HG03095 (cell line): ENCODE results near the gene RNF207.
A peak's percentile ranks its signal among the peaks of the same experiment; 100 is the strongest.
"Not testable (repeated sequence)": the region's sequence is repeated elsewhere in the genome, so short reads cannot be mapped to it uniquely, and the experiment has no call there.

Experiments
- ATAC-seq: cut with Tn5 transposase; IDR thresholded peaks from one replicate; pipeline ENCODE4 v1.9.1; 2021; ENCODE audit warnings: moderate library complexity; ENCODE audit not compliant: unreplicated experiment

RNF207 gene

DNA sequence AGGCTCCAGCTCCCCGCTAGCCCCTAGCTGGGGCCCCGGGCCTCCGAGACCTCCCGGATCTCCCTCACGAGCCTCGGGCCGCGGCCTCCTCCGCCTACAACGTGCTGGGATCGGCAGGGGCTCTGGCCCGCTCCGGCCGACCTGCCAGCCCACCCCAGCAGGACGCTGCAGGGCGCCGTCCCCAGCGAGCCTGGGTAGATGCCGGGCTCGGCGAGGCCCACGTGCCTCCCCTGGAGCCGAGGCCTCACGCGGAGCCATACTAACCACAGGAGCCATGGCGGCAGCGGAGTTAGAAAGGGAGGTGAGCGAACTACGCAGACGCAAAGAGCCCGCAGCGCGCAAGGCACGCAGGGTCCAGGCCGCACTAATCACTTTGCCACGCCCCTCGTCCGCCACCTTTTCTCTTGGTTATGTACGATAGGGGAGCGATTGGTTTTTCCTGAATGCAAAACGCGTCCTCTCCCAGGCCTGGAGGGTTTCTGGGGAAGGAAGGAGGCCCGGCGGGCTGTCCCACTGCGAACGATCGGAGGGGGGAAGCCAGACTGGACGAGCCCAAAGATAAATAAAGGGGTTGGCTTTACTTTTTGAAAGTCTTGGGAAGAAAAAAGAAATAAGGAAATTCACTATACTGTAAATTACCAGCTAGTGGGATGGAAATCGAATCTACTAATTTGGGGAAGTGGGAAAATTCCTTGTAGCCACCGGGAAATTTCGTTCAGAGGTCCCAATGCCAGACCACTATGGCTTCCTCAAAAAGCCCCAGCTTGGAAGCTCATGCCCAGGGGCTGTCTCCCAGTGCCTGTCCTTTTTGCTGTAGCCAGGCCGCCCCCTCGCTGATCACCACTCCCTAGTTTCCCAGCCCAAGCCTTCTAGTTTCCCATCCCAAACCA is 6.4 kb upstream of the RNF207 start, which contains the start of gene RPL22:
TSS of gene RPL22 (minus strand) at position 298 of the 890 bp plus-strand sequence. CDS start at position 276, 22 bp downstream.
- ATAC-seq, result peak; percentile 88

DNA sequence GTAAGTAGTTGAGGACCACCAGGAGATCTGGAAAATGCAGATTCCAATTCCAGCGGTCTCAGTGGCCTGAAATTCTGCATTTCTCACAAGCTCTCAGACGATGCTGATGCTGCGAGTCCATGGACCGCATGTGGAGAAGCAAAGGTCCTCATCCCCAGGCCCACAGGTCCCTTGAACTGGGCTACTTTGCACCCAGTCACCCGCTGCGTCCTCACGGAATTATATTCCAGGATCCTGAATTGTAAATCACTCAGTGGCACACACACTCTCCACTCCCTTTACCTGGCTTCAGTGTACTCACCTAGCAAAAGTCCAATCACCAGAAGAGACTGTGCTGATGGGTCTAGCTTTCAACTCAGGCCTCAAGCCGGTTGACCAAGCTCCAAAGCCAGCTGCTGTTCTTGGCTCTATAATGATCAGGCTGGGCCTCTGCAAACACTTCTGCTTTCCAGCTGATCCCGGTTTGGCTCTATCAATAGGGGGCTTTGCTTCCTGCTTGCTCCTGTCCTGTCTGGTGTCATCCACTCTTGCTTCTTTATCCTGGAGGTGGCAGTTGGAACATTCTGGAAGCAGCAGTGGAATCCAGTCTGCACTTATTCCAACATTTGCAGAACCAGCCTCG is 5.6 kb upstream of the RNF207 start:
- no peak for ATAC-seq

DNA sequence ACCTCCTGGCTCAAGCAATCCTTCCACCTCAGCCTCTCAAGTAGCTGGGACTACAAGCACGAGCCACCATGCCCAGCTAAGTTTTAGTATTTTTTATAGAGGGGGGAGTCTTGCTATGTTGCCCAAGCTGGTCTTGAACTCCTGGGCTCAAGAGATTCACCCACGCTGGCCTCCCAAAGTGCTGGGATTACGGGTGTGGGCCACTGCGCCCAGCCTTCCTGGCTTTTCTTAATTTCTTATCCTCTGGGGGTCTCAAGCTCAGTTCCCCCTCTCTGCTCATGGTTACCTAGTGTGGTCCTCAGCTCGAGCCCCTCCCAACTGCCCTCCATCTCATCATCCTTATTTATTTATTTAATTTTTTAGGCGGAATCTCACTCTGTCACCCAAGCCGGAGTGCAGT is 3.7 kb upstream of the RNF207 start:
- ATAC-seq, result no peak

DNA sequence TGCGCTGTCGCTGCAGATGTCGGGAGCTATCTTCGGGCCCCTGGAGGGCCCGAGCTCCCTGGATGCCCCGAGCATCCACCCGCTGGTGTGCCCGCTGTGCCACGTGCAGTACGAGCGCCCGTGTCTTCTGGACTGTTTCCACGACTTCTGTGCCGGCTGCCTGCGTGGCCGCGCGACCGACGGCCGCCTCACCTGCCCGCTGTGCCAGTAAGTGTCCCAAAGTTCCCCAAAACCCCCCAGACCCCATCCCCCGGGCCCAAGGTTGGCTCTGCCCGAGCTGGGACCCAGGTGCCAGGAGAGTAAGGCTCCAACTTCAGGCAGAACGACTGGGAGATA is 569 bp downstream of the RNF207 start:
- ATAC-seq, result no peak

DNA sequence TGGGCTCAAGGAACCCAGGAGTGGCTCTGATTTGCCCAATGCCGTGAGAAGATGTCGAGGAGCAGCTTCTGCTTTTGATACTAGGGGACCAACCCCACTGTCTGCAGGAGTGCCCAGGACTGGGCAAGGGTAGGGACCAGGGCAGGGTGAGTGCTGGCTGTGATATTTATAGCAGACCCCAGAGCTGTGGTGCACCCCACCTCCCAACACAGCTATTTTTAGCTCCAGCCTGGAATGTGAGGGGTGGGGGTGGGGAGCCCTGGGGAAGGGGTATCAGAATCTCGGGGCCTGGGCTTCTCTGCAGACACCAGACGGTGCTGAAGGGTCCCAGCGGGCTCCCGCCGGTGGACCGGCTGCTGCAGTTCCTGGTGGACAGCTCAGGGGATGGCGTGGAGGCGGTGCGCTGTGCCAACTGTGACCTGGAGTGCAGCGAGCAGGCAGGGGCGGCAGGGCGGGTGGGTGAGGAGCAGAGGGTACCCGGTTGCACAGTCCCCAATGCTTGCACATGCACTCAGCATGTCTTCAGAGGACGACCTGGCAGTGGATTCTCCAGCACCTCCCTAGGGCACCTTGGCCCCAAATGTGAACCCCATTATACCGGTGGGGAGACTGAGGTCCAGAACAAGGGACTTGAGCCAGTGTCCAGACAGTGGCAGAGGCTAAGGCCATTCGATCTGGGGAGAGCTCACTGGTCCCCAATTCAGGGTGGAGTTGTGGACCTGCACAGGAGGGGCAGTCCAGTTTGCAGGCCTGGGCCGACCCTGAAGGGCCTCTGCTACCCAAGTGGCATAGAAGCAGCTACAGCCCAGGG is 1.4 kb downstream of the RNF207 start:
- ATAC-seq, result no peak

DNA sequence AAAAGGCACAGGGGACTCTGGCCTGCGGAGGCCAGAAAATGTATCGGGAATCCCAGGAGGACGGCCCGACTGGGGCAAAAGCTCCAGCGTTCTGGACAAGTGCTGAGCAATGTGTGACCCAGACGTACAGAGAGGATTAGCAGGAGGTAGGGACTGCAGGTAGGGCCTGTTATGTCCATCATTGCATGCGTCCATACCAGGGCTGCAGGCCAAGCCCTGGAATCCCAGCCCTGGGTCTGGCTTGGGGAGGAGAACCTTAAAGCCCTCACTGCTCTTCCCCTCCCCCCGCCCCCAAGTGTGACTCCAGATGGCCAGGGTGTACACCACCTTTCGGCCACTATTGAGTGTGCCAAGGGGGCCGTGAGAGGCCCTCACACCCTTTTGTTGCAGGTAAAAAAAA is 2.0 kb downstream of the RNF207 start:
- no peak for ATAC-seq

DNA sequence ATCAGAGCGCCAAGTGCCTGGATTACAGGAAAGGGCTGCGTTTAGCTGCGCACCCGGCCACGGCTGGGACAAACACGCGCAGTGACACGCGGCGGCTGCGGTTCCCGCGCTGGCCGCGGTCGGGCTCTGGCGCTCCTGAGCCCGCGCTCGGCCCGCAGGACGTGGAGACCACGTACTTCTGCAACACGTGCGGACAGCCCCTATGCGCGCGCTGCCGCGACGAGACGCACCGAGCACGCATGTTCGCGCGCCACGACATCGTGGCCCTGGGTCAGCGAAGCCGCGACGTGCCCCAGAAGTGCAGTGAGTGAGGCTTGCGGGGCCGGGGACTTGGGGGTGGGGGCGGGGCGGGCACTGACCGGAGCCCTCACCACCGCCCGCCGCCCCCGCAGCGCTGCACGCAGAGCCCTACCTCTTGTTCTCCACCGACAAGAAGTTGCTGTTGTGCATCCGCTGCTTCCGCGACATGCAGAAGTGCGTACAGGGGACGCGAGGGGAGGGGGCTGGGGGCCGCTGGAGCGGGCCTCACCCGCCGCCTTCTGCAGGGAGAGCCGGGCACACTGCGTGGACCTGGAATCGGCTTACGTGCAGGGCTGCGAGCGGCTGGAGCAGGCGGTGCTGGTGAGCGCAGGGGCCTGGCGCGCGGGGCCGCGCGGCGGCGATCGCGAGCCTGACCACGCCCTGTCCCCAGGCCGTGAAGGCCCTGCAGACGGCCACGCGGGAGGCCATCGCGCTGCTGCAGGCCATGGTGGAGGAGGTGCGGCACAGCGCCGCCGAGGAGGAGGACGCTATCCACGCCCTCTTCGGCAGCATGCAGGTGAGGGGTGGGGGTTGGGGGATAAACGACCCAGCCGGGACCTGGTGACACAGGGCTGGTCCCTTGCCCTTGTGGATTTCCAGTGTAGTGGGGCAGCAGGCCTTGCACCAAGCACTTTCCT is 3.1 kb downstream of the RNF207 start:
- no peak for ATAC-seq

DNA sequence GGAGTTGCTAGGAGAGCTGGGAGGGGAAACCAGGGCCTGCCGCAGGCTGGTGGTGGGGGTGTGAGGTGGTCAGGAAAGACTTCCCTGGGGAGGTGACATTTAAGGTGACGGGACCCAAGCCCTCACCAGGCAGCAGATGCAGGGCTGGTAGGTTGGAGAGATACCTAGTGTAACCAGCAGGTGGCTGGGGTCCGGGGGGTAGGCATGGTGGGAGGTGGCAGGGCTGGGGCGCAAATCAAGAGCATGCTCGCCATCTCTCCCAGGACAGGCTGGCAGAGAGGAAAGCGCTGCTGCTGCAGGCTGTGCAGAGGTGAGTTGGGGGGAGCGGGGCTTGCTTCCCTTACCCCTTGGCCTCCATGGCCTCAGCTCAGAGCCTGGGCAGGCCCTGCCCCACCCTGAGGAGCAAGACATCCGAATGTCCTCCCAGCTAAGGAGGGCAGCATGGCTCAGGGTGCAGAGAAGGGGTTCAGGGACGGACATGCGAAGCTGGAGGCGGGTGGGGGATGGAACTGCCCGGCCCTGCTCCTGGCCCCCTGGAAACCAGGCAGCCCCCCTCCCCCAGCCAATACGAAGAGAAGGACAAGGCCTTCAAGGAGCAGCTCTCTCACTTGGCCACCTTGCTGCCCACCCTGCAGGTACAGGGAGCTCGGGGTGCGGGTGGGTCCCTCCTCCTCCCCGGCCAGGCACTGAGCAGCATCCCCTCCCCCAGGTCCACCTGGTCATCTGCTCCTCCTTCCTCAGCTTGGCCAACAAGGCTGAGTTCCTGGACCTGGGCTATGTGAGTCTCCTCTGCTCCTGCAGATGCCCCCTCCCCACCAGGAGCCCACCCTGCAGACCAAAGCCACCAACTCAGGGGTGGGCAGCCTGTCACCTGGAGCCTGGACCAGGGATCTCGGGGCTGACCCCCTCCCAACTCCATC is 4.0 kb downstream of the RNF207 start:
- no peak for ATAC-seq

DNA sequence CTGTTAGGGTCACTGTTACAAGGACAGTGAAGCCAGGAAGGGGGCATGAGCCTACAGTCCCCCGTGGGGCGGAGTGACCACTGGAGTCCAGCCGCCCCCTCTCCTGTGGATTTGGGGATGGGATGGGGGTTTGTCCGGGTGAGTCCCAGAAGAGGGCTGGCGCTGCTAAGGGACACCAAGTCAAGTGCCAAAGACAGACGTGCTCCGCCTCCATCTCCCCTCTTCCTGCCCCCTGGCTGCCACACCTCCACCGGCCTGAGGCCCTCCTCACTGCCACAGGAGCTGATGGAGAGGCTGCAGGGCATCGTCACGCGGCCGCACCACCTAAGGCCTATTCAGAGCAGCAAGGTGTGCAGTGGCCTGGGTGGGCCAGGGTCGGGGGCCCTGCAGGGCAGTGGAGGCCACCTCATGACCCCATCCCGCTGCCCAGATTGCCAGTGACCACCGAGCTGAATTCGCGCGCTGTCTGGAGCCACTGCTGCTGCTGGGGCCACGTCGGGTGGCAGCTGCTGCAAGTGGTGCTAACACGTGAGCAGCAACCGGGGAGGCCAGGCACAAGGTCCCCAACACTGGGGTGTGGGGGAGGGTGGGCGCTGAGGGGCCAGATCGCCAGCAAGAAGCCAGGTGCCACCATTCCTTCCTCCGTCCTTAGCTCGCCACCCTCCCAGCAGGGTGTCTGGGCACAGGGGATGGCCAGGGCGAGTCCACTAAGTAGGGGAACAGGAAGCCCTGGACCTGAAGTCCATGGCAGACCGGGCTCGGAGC is 4.9 kb downstream of the RNF207 start:
- ATAC-seq, result no peak

DNA sequence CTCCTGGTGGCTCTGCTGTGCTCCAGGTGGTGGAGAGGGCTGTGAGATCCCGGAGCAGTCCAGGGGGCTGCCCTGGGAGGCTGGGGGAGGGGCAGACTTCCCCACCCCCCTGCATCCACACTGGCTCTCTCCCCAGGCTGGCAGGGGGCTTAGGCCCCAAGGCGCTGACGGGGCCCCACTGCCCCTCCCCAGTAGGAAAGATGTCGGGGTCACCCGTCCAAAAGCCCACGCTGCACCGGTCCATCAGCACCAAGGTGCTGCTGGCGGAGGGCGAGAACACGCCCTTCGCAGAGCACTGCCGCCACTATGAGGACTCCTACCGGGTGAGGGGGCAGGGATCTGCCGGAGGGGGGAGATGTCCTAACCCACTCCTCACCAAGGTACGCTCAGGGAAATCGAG is 5.8 kb downstream of the RNF207 start:
- no peak for ATAC-seq

DNA sequence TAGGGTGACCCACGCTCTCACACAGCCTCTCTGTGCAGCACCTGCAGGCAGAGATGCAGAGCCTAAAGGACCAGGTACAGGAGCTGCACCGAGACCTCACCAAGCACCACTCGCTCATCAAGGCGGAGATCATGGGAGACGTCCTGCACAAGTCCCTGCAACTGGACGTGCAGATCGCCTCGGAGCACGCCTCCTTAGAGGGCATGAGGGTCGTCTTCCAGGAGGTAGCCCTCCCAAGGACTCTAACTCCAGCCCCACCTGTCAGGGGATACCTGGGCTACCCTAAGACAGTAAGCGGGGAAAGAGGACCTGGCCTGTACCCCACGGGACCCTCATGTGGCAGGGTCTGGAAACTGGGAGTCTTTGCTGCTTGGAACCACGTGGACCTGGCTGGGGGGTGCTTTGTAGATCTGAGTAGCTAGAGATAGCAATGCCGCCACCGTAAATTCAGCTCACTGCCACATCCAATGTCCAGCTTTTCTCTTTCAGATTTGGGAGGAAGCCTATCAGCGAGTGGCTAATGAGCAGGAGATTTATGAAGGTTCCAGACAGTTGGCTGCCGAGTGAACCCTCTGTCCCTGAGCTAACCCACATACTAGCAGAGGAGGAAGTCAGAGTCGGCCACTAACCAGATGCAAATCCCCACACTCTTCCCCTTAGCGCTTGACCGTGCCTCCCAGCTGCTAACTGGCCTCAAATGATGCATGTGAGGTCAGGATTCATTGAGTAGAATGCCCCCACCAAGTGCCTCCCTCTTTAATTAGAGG is 6.5 kb downstream of the RNF207 start:
- no peak for ATAC-seq

DNA sequence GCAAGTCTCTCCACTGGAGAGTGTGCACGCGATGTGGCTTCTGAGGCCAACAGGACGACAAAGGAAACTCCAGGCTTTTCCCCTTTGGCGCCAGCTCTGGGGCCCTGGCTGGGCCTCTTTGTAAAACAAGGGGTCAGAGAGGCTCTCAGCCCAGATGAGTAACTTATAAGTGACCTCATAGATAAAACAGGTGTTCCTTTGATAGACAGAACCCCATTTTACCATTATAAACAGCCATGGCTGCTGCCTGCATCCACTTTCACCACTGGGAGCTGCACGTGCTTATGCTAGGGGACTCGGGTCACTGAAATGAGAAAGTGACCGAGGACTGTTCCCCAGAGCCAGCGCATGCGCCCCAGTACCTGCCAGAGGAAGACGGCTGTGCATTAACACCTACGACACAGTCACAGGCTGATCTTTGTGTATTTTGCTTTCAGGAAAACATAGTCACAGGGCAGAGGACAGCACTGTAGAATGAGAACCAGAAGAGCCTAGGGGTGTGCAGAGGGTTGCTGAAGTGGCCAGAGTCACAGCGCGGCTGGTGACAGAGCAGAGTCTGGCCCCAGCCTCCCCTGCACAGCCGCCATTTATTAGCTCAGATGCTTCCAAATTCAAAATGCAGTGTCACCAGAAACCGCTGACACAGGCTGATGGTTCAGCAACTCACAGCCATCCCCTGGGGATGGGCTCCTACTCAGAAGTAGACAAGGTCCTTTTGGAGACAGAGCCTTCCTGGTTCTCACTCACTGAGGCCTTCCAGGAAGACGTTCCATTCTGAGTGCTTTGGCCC is 12.7 kb downstream of the RNF207 start:
- ATAC-seq, result no peak

DNA sequence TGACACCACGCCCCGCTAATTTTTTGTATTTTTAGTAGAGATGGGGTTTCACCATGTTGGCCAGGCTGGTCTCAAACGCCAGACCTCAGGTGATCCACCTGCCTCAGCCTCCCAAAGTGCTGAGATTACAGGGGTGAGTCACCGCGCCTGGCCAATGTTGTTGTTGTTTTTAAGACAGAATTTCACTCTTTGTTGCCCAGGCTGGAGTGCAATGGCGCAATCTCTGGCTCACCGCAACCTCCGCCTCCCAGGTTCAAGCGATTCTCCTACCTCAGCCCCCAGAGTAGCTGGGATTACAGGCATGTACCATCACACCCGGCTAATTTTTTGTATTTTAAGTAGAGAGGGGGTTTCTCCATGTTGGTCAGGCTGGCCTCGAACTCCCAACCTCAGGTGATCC is 13.7 kb downstream of the RNF207 start:
- ATAC-seq, result not testable (repeated sequence)

DNA sequence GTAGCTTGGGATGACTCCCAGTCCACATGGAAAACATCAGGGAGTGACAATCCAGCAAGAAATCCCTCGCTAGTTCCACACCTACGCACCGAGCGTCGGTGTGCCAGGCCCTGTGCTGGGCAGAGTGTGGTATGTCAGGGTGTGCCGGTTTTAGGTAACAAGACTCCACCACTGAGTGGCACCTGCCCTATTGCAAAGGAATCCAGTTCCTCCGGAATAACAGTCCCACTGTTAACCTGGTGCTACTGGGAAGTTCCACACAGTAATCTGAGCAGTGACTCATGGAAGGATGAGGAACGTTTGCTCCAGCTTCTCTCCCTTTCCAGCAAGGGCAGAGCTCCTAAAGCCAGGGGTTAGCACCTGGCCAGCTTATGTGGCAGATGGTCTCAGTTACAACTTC is 14.3 kb downstream of the RNF207 start:
- ATAC-seq, result no peak

DNA sequence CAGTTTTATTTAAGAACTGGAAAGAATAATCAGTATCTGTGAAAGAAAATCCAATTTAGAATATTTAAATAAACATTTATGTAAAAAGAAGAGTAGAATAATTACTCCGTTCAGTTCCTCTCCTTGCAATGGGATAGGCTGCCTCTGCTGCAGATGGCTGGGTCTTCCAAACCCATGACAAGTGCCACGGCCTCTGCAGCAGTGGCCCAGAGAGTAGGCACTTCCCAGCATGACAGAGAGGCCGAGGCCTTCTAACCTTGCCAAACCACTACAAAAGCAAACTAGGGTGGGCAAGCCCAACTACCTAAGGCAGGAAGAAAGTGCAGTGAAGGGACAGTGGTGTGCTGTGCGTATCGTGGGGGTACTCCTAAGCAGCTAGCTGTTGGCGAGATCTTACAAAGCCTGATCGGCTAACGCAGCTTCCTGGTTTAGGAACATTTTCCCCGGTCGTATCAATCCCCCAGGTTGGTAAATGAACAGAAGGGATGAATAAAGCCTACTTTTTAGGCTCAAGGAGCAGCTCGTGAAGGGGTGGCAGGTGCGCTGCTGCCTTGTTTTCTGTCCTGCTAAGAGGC is 15.4 kb downstream of the RNF207 start:
- ATAC-seq, result no peak

DNA sequence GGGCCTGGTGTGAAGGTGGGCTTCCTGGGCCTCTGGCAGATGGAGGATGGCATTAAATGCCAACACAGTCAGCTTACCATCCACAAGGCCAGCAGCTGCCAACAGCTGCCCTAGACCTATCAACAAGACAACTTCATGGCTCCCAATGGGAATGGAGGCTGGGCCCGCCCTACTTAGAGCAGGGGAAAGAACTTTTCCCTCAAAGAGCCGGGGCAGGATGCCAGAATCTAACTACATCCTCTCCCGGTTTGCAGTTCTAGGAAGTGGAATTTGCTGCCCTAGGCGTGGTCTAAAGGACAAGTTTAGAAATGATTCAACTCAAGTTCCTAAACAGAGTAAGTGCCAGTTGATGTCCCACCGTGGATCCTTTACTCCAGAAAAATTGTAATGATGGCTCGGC is 16.7 kb downstream of the RNF207 start:
- no peak for ATAC-seq

DNA sequence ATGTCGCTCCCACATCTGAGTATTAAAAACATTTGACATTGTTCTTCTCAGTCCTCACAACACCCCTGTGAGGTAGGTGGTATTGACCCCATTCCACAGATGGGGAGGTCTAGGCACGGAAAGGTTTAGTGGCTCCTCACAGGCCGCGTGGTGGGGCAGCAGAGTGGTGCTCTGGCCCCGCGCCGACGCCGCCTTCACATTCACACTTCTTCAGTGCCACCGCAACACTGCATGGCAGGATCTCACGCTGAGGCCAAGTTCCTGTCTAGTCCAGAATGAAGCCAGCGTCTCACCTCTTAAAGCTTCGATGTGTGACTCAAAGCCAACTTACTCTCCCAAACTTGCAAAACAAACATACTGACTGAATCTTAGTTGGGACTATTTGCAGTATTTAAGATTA is 17.7 kb downstream of the RNF207 start:
- ATAC-seq, result no peak
